HCT116 (cell line): ENCODE data around the gene CHD1L. TPM values are rescaled to one million over a fixed set of nuclear protein-coding genes. Genes with fewer than 3 reads are reported as not detected.

Experiments used
- ATAC-seq: fragments of 200-7000 bp; cut with Tn5 transposase; 2 replicates; pipeline ENCODE4 v1.9.1; 2020; ENCODE audit warnings: mild to moderate bottlenecking, moderate library complexity
- BruUV-seq: library from RNA; stranded (reverse); fragments of 400-500 nt; replicated peaks from 2 replicates; lab custom pipeline; 2021; lab: Mats Ljungman, UMichigan
- CTCF ChIA-PET: fragments of 300-600 bp; sonication (Branson Sonifier 250); formaldehyde crosslinking; loops from one replicate; lab custom pipeline; 2021; ENCODE audit warnings: antibody characterized with exemption; lab: Charles Lee
- POLR2A ChIA-PET: fragments of 300-600, 350-600 bp; sonication (Branson Sonifier 250); formaldehyde crosslinking; loops from one replicate; lab custom pipeline; 2021; ENCODE audit warnings: antibody characterized with exemption; lab: Charles Lee
- RAD21 ChIA-PET, 2 experiments: fragments of 300-600 bp; sonication (Branson Sonifier 250); formaldehyde crosslinking; loops; one replicate each; lab custom pipeline; 2023; ENCODE audit warnings: low total read pairs in 2 of 2; ENCODE audit not compliant: uncharacterized antibody in 2 of 2, unreplicated experiment in 2 of 2, low non-redundant PET in 1 of 2; lab: Charles Lee
- DNase-seq: peaks from one replicate; pipeline ENCODE4 v3.0.0-alpha.2; 2010; ENCODE audit warnings: low read depth, low spot score
- H2AFZ ChIP-seq: fragments of 200-600 bp; shearing (Covaris generic), sonication (generic); 2 replicates; pipeline ENCODE4 v1.6.1; 2017; ENCODE audit warnings: low read depth, mixed run types, mixed read lengths, antibody characterized with exemption, low read length; ENCODE audit not compliant: poor library complexity, severe bottlenecking
- H3K27ac ChIP-seq: 2 replicates; pipeline ENCODE4 v1.5.1; 2012; ENCODE audit warnings: low read depth, low read length
- H3K27me3 ChIP-seq: fragments of 200-600 bp; sonication (generic); 2 replicates; pipeline ENCODE4 v1.6.1; 2016; ENCODE audit warnings: mixed run types, low read length, mixed read lengths; ENCODE audit not compliant: insufficient read depth
- H3K36me3 ChIP-seq, 2 experiments: fragments of 200-500 bp in 1 of 2; fragments of 200-600 bp in 1 of 2; sonication (Bioruptor generic) in 1 of 2; sonication (generic) in 1 of 2; 2 replicates each; pipeline versions ENCODE4 v1.5.1 to v1.6.1; 2014 to 2016; ENCODE audit warnings: low read length in 2 of 2, inconsistent platforms in 1 of 2, mixed read lengths in 1 of 2, mixed run types in 1 of 2; ENCODE audit not compliant: insufficient read depth in 2 of 2, control insufficient read depth in 1 of 2
- H3K4me1 ChIP-seq, 2 experiments: fragments of 200-600 bp in 1 of 2; sonication (generic) in 1 of 2; 2 replicates each; pipeline versions ENCODE4 v1.5.1 to v1.6.1; 2012 to 2017; ENCODE audit warnings: low read length in 2 of 2, inconsistent platforms in 1 of 2, mild to moderate bottlenecking in 1 of 2, mixed read lengths in 1 of 2, mixed run types in 1 of 2, moderate library complexity in 1 of 2; ENCODE audit not compliant: insufficient read depth in 2 of 2, control insufficient read depth in 1 of 2
- H3K4me2 ChIP-seq: fragments of 200-600 bp; sonication (generic); 2 replicates; pipeline ENCODE4 v1.6.1; 2017; ENCODE audit warnings: mixed run types, low read length, mixed read lengths
- H3K4me3 ChIP-seq, 2 experiments: fragments of 200-600 bp in 1 of 2; sonication (generic) in 1 of 2; replicated peaks in 1 of 2; 2 replicates each; pipeline ENCODE4 v1.5.1; 2011 to 2016; ENCODE audit warnings: low read length in 2 of 2, control low read depth in 1 of 2, low read depth in 1 of 2, mild to moderate bottlenecking in 1 of 2, mixed read lengths in 1 of 2, mixed run types in 1 of 2
- H3K79me2 ChIP-seq: fragments of 200-600 bp; sonication (generic); 2 replicates; pipeline ENCODE4 v1.6.1; 2017; ENCODE audit warnings: mild to moderate bottlenecking, mixed run types, low read length, moderate library complexity, mixed read lengths; ENCODE audit not compliant: insufficient read depth
- H3K9ac ChIP-seq: fragments of 200-600 bp; sonication (generic); 2 replicates; pipeline ENCODE4 v1.6.1; 2016; ENCODE audit warnings: low read length, mixed read lengths
- H3K9me2 ChIP-seq: fragments of 200-600 bp; sonication (generic), shearing (Covaris generic); 2 replicates; pipeline ENCODE4 v1.6.1; 2017; ENCODE audit warnings: mixed run types, mild to moderate bottlenecking, moderate library complexity; ENCODE audit not compliant: insufficient read depth
- H3K9me3 ChIP-seq, 2 experiments: fragments of 200-500 bp in 1 of 2; fragments of 200-600 bp in 1 of 2; sonication (Bioruptor generic) in 1 of 2; sonication (generic) in 1 of 2; 2 replicates each; pipeline ENCODE4 v1.6.1; 2014 to 2017; ENCODE audit warnings: low read length in 2 of 2, mixed read lengths in 2 of 2, inconsistent platforms in 1 of 2, low read depth in 1 of 2, mild to moderate bottlenecking in 1 of 2, mixed run types in 1 of 2, moderate library complexity in 1 of 2; ENCODE audit not compliant: control insufficient read depth in 1 of 2, insufficient read depth in 1 of 2
- H4K20me1 ChIP-seq: fragments of 200-600 bp; sonication (generic), shearing (Covaris generic); 2 replicates; pipeline ENCODE4 v1.6.1; 2017; ENCODE audit warnings: mixed run types, mild to moderate bottlenecking, moderate library complexity; ENCODE audit not compliant: insufficient read depth
- CBX3 ChIP-seq: IDR thresholded peaks from 2 replicates; pipeline ENCODE4 v1.6.1; 2012; ENCODE audit warnings: low read depth
- CEBPB ChIP-seq: IDR thresholded peaks from 2 replicates; pipeline ENCODE4 v1.6.1; 2012; ENCODE audit warnings: low read depth
- EGR1 ChIP-seq: IDR thresholded peaks from 2 replicates; pipeline ENCODE4 v1.6.1; 2012; ENCODE audit warnings: low read depth
- ELF1 ChIP-seq: IDR thresholded peaks from 2 replicates; pipeline ENCODE4 v1.6.1; 2012; ENCODE audit warnings: low read depth, borderline replicate concordance
- EZH2phosphoT487 ChIP-seq: fragments of 200-600 bp; IDR thresholded peaks from 2 replicates; pipeline ENCODE4 v1.6.1; 2018; ENCODE audit warnings: antibody characterized with exemption, borderline replicate concordance
- FOSL1 ChIP-seq: IDR thresholded peaks from 2 replicates; pipeline ENCODE4 v1.6.1; 2012; ENCODE audit warnings: low read depth
- JUND ChIP-seq: IDR thresholded peaks from 2 replicates; pipeline ENCODE4 v1.6.1; 2012
- POLR2A ChIP-seq: IDR thresholded peaks from 2 replicates; pipeline ENCODE4 v1.7.0; 2011; ENCODE audit warnings: borderline replicate concordance; ENCODE audit not compliant: insufficient read depth, insufficient read length; ENCODE audit errors: extremely low read depth
- POLR2AphosphoS5 ChIP-seq: IDR thresholded peaks from 2 replicates; pipeline ENCODE4 v1.6.1; 2011; ENCODE audit warnings: mild to moderate bottlenecking, low read depth, low read length, moderate library complexity
- RAD21 ChIP-seq: IDR thresholded peaks from 2 replicates; pipeline ENCODE4 v1.6.1; 2012; ENCODE audit warnings: low read depth, mild to moderate bottlenecking
- SIN3A ChIP-seq: IDR thresholded peaks from 2 replicates; pipeline ENCODE4 v1.6.1; 2012; ENCODE audit warnings: low read depth
- SRF ChIP-seq: IDR thresholded peaks from 2 replicates; pipeline ENCODE4 v1.6.1; 2012; ENCODE audit warnings: low read depth
- TCF7L2 ChIP-seq: IDR thresholded peaks from 2 replicates; pipeline ENCODE4 v1.7.0; 2011; ENCODE audit warnings: borderline replicate concordance, inconsistent platforms; ENCODE audit not compliant: insufficient read depth, insufficient read length; ENCODE audit errors: extremely low read depth
- ZNF274 ChIP-seq: fragments of 200-500 bp; sonication (Bioruptor generic); IDR thresholded peaks from 2 replicates; pipeline ENCODE4 v1.6.1; 2014; ENCODE audit warnings: mild to moderate bottlenecking, low read depth, low read length, inconsistent platforms
- intact Hi-C: fragments of 100-400 bp; cut with micrococcal nuclease; formaldehyde crosslinking; loops from 2 replicates; pipeline ENCODE4 v1.10.0; 2022
- total RNA-seq: library from RNA; stranded (reverse); gene quantifications from one replicate; pipeline ENCODE4 v1.2.1, GENCODE V29; 2021; ENCODE audit not compliant: unreplicated experiment
- TF ChIP-seq, protein P1 (sequence below): IDR thresholded peaks from 2 replicates; pipeline ENCODE4 v1.6.1; 2012; ENCODE audit warnings: low read depth
- TF ChIP-seq, protein P2 (sequence below): IDR thresholded peaks from 2 replicates; pipeline ENCODE4 v1.6.1; 2011; ENCODE audit warnings: mild to moderate bottlenecking, low read length, moderate library complexity; ENCODE audit not compliant: insufficient replicate concordance; ENCODE audit errors: extremely low read depth
- TF ChIP-seq, protein P3 (sequence below): IDR thresholded peaks from 2 replicates; pipeline ENCODE4 v1.6.1; 2012

Gene CHD1L
- total RNA-seq, 1 experiment from 2014 or later, result 52.0 TPM

DNA sequence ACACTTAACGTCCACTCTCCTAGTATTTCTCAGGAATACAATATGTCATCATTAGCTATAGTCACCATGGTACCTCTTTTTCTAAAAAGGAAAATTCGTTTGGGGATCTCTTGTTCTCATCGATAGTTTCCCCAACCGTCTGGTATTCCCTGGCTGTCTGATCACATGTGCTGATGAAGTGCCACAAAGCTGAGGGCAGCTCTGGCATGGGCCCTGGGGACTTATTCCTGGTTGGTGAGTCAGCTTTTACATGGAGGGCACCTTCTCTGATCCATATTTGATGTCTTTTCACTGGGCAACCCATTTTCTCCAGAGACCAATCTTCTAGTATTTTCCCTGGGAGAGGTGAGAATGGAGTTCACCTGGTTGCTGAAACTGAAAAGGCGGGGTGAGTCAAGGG is 39.5 kb downstream of the CHD1L start:
- no peak overlapping the region for H3K27ac ChIP-seq
- H3K36me3 ChIP-seq, result peaks cover 21 to 52% of the 10 kb centered on the region in 2 experiments
- no peaks in the 10 kb centered on the region for H3K4me1 ChIP-seq
- no peak overlapping the region for H2AFZ ChIP-seq
- H3K9me3 ChIP-seq, result no peaks in the 10 kb centered on the region
- TF ChIP-seq CBX3, result no peak
- TF ChIP-seq, protein P1, sequence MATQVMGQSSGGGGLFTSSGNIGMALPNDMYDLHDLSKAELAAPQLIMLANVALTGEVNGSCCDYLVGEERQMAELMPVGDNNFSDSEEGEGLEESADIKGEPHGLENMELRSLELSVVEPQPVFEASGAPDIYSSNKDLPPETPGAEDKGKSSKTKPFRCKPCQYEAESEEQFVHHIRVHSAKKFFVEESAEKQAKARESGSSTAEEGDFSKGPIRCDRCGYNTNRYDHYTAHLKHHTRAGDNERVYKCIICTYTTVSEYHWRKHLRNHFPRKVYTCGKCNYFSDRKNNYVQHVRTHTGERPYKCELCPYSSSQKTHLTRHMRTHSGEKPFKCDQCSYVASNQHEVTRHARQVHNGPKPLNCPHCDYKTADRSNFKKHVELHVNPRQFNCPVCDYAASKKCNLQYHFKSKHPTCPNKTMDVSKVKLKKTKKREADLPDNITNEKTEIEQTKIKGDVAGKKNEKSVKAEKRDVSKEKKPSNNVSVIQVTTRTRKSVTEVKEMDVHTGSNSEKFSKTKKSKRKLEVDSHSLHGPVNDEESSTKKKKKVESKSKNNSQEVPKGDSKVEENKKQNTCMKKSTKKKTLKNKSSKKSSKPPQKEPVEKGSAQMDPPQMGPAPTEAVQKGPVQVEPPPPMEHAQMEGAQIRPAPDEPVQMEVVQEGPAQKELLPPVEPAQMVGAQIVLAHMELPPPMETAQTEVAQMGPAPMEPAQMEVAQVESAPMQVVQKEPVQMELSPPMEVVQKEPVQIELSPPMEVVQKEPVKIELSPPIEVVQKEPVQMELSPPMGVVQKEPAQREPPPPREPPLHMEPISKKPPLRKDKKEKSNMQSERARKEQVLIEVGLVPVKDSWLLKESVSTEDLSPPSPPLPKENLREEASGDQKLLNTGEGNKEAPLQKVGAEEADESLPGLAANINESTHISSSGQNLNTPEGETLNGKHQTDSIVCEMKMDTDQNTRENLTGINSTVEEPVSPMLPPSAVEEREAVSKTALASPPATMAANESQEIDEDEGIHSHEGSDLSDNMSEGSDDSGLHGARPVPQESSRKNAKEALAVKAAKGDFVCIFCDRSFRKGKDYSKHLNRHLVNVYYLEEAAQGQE, result no peak
- TF ChIP-seq CEBPB, result no peak
- TF ChIP-seq SIN3A, result no peak
- no peak for TF ChIP-seq FOSL1
- TF ChIP-seq, protein P2, sequence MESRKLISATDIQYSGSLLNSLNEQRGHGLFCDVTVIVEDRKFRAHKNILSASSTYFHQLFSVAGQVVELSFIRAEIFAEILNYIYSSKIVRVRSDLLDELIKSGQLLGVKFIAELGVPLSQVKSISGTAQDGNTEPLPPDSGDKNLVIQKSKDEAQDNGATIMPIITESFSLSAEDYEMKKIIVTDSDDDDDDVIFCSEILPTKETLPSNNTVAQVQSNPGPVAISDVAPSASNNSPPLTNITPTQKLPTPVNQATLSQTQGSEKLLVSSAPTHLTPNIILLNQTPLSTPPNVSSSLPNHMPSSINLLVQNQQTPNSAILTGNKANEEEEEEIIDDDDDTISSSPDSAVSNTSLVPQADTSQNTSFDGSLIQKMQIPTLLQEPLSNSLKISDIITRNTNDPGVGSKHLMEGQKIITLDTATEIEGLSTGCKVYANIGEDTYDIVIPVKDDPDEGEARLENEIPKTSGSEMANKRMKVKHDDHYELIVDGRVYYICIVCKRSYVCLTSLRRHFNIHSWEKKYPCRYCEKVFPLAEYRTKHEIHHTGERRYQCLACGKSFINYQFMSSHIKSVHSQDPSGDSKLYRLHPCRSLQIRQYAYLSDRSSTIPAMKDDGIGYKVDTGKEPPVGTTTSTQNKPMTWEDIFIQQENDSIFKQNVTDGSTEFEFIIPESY, result no peak
- no peak for TF ChIP-seq TCF7L2
- no peak for TF ChIP-seq EZH2phosphoT487
- TF ChIP-seq, protein P3, sequence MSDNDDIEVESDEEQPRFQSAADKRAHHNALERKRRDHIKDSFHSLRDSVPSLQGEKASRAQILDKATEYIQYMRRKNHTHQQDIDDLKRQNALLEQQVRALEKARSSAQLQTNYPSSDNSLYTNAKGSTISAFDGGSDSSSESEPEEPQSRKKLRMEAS, result no peak
- no peak for TF ChIP-seq ELF1
- TF ChIP-seq ZNF274, result no peak
- TF ChIP-seq EGR1, result no peak
- TF ChIP-seq RAD21, result no peak
- TF ChIP-seq POLR2AphosphoS5, result no peak
- no peak for TF ChIP-seq SRF
- no peak for TF ChIP-seq JUND
- TF ChIP-seq POLR2A, result no peak
- H3K4me3 ChIP-seq, result no peak overlapping the region
- intact Hi-C loops, result no loop called here
- DNase-seq (no peak), ATAC-seq (no peak)
- no peak overlapping the region for H3K4me2 ChIP-seq
- POLR2A ChIA-PET, result no interaction called here
- RAD21 ChIA-PET, result no interaction called here
- CTCF ChIA-PET, result no interaction called here
- H3K9ac ChIP-seq, result no peak overlapping the region
- no TSS peak for BruUV-seq
- H3K9me2 ChIP-seq, result no peaks in the 10 kb centered on the region
- no peaks in the 10 kb centered on the region for H3K79me2 ChIP-seq
- no peaks in the 10 kb centered on the region for H4K20me1 ChIP-seq
- no peaks in the 10 kb centered on the region for H3K27me3 ChIP-seq
